HG02678 (cell line): ENCODE results near the gene STK39.

Experiments used
- ATAC-seq: cut with Tn5 transposase; IDR thresholded peaks from one replicate; pipeline ENCODE4 v1.9.1; 2021; ENCODE audit warnings: mild to moderate bottlenecking, moderate library complexity; ENCODE audit not compliant: unreplicated experiment

Gene STK39

GRCh38 chr2:168185583-168186274, 61.7 kb downstream of the STK39 start:
- no peak for ATAC-seq

GRCh38 chr2:168184681-168185513, 62.5 kb downstream of the STK39 start:
- no peak for ATAC-seq

GRCh38 chr2:168183308-168183997, 63.9 kb downstream of the STK39 start:
- ATAC-seq, result no peak

- no peak for ATAC-seq
Observed at GRCh38 chr2:168182550-168183249, 64.7 kb downstream of the STK39 start.

- ATAC-seq, result no peak
Observed at GRCh38 chr2:168181825-168182224, 65.6 kb downstream of the STK39 start.

- ATAC-seq, result no peak
Observed at GRCh38 chr2:168180914-168181313, 66.5 kb downstream of the STK39 start.

- ATAC-seq, result no peak
Observed at GRCh38 chr2:168180483-168180882, 66.9 kb downstream of the STK39 start.

- ATAC-seq, result no peak
Observed at GRCh38 chr2:168179592-168179991, 67.8 kb downstream of the STK39 start.

GRCh38 chr2:168178520-168179324, 68.7 kb downstream of the STK39 start:
- ATAC-seq, result no peak

- no peak for ATAC-seq
Observed at GRCh38 chr2:168176402-168176801, 71.0 kb downstream of the STK39 start.

GRCh38 chr2:168175469-168175868, 71.9 kb downstream of the STK39 start:
- no peak for ATAC-seq

GRCh38 chr2:168174756-168175155, 72.6 kb downstream of the STK39 start:
- no peak for ATAC-seq

- ATAC-seq, result no peak
Observed at GRCh38 chr2:168172071-168172470, 75.3 kb downstream of the STK39 start.

GRCh38 chr2:168171059-168171762, 76.2 kb downstream of the STK39 start:
- no peak for ATAC-seq

GRCh38 chr2:168169097-168169745, 78.2 kb downstream of the STK39 start:
- no peak for ATAC-seq

- ATAC-seq, result no peak
Observed at GRCh38 chr2:168167511-168168263, 79.7 kb downstream of the STK39 start.

- no peak for ATAC-seq
Observed at GRCh38 chr2:168166902-168167510, 80.4 kb downstream of the STK39 start.
